NOMO-1 treated with DMSO at 0.1 percent for 48 hours (cell line): ENCODE results near the gene TRAPPC13.
"Not testable (repeated sequence)": the region's sequence is repeated elsewhere in the genome, so short reads cannot be mapped to it uniquely, and the experiment has no call there.

Experiments
- DNase-seq: peaks from one replicate; lab custom pipeline; 2025; ENCODE audit not compliant: unreplicated experiment; lab: John Stamatoyannopoulos, UW

Gene TRAPPC13

GRCh38 chr5:65624571-65625555, at the start of gene TRAPPC13, which contains the start of gene SHLD3:
TRAPPC13 (plus strand) TSS chr5:65625027; CDS start chr5:65625061, 34 bp downstream.
SHLD3 (plus strand) TSS chr5:65625027; CDS start chr5:65629588, 4,561 bp downstream.
- DNase-seq, result peak; percentile 92

- no peak for DNase-seq
Observed at GRCh38 chr5:65577141-65577540, 47.7 kb upstream of the TRAPPC13 start.

GRCh38 chr5:65588694-65589093, 36.1 kb upstream of the TRAPPC13 start:
- no peak for DNase-seq

- not testable (repeated sequence) for DNase-seq
Observed at GRCh38 chr5:65601761-65602160, 23.1 kb upstream of the TRAPPC13 start.

GRCh38 chr5:65611524-65611923, 13.3 kb upstream of the TRAPPC13 start:
- no peak for DNase-seq

GRCh38 chr5:65612298-65612907, 12.4 kb upstream of the TRAPPC13 start:
- no peak for DNase-seq

GRCh38 chr5:65620021-65620420, 4.8 kb upstream of the TRAPPC13 start:
- no peak for DNase-seq

GRCh38 chr5:65621961-65622360, 2.9 kb upstream of the TRAPPC13 start:
- DNase-seq, result not testable (repeated sequence)

- DNase-seq, result no peak
Observed at GRCh38 chr5:65623482-65623881, 1.3 kb upstream of the TRAPPC13 start.

GRCh38 chr5:65624025-65624570, 729 bp upstream of the TRAPPC13 start, which contains the start of gene TRIM23:
TRIM23 (minus strand) TSS chr5:65624333; CDS start chr5:65624274, 59 bp downstream.
- DNase-seq, result peak; percentile 93

- DNase-seq, result peak; percentile 20
Observed at GRCh38 chr5:65625743-65626142, 916 bp downstream of the TRAPPC13 start.

- DNase-seq, result no peak
Observed at GRCh38 chr5:65630981-65631380, 6.2 kb downstream of the TRAPPC13 start.

GRCh38 chr5:65640240-65640639, 15.4 kb downstream of the TRAPPC13 start:
- no peak for DNase-seq

- DNase-seq, result no peak
Observed at GRCh38 chr5:65646938-65647337, 22.1 kb downstream of the TRAPPC13 start.

- DNase-seq, result no peak
Observed at GRCh38 chr5:65647941-65648340, 23.1 kb downstream of the TRAPPC13 start.

GRCh38 chr5:65651144-65651543, 26.3 kb downstream of the TRAPPC13 start:
- no peak for DNase-seq

- no peak for DNase-seq
Observed at GRCh38 chr5:65654713-65655112, 29.9 kb downstream of the TRAPPC13 start.

GRCh38 chr5:65663804-65664521, 39.1 kb downstream of the TRAPPC13 start:
- no peak for DNase-seq

GRCh38 chr5:65668696-65669095, 43.9 kb downstream of the TRAPPC13 start:
- DNase-seq, result peak; percentile 81

- DNase-seq, result peak; percentile 20
Observed at GRCh38 chr5:65672796-65673195, 48.0 kb downstream of the TRAPPC13 start.

GRCh38 chr5:65674749-65675148, 49.9 kb downstream of the TRAPPC13 start:
- DNase-seq, result no peak
